Uterus (tissue), 2 donors: Measurements from ENCODE around the gene MAX.

Experiments
- POLR2A ChIP-seq, 2 donors: fragments of 450-650 bp; IDR thresholded peaks; one replicate each; pipeline ENCODE4 v1.6.1; 2016; ENCODE audit warnings: antibody characterized with exemption in 2 of 2, mild to moderate bottlenecking in 1 of 2, moderate library complexity in 1 of 2
- TF ChIP-seq, protein P1 (sequence below), 4 experiments: fragments of 200-600 bp in 2 of 4; fragments of 450-650 bp in 2 of 4; sonication (generic) in 2 of 4; IDR thresholded peaks; one replicate each; pipeline ENCODE4 v1.5.1; 2016 to 2019; ENCODE audit warnings: antibody characterized with exemption in 4 of 4, mild to moderate bottlenecking in 2 of 4, moderate library complexity in 1 of 4

DNA sequence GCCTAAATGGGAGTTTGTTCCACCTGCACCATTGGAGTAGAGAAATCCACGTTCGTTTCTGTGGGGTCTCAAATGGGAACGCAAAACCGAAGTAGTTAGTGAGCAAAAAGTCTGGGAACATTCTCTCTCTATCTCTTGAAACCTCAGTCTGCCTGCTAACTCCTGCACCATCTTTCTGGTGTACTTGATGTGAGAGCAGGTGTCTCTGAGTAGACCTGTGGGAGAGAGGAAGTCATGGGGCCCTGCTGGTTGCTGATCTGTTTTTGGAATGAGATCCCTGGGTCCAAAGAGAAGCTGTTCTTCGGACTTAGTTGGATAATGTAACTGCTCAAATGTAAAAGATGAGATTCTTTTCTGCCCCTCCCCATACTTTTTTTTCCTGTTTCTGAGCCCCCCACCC is 57.3 kb downstream of the MAX start:
- TF ChIP-seq, protein P1, sequence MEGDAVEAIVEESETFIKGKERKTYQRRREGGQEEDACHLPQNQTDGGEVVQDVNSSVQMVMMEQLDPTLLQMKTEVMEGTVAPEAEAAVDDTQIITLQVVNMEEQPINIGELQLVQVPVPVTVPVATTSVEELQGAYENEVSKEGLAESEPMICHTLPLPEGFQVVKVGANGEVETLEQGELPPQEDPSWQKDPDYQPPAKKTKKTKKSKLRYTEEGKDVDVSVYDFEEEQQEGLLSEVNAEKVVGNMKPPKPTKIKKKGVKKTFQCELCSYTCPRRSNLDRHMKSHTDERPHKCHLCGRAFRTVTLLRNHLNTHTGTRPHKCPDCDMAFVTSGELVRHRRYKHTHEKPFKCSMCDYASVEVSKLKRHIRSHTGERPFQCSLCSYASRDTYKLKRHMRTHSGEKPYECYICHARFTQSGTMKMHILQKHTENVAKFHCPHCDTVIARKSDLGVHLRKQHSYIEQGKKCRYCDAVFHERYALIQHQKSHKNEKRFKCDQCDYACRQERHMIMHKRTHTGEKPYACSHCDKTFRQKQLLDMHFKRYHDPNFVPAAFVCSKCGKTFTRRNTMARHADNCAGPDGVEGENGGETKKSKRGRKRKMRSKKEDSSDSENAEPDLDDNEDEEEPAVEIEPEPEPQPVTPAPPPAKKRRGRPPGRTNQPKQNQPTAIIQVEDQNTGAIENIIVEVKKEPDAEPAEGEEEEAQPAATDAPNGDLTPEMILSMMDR (IDR thresholded peaks at IDR 0.05) = no peak
- TF ChIP-seq POLR2A (IDR thresholded peaks at IDR 0.05) = no peak
